ENCODE measurements around the gene GPATCH4. TPM values are rescaled to one million over a fixed set of nuclear protein-coding genes. Genes with fewer than 3 reads are reported as not detected.

GPATCH4 gene
- total and polyA plus RNA-seq, 4 donors, result 7.6 to 23.6 (median 16.3) TPM

- TF ChIP-seq HNF4G (IDR thresholded peaks at IDR 0.05) (no peak), FOXA2 (IDR thresholded peaks at IDR 0.05) (no peak), ZBTB33 (IDR thresholded peaks at IDR 0.05) (no peak), FOXA1 (IDR thresholded peaks at IDR 0.05) (no peak), ATF3 (IDR thresholded peaks at IDR 0.05) (no peak), RXRA (IDR thresholded peaks at IDR 0.05) (no peak), REST (IDR thresholded peaks at IDR 0.05) (no peak), RAD21 (IDR thresholded peaks at IDR 0.05) (no peak)
- Histone ChIP-seq H3K4me1 (ENCODE audit: control insufficient read depth in 4 of 4, insufficient read depth in 4 of 4, low read length in 3 of 4) (peaks cover 2 to 10% (median 4%) of the 10 kb centered on the region in 4 donors), H3K9me3 (ENCODE audit: control insufficient read depth in 4 of 4, low read length in 3 of 4) (no peaks in the 10 kb centered on the region), H3K4me3 (ENCODE audit: low read depth in 1 of 3, low read length in 3 of 3) (no peak overlapping the region), H3K36me3 (ENCODE audit: control insufficient read depth in 4 of 4, insufficient read depth in 3 of 4, low read depth in 1 of 4, low read length in 3 of 4) (no peaks in the 10 kb centered on the region), H3K27me3 (ENCODE audit: control insufficient read depth in 4 of 4, insufficient read depth in 4 of 4, low read length in 3 of 4) (peaks cover 0 to 7% (median 3%) of the 10 kb centered on the region in 4 donors), H3K9ac (ENCODE audit: low read depth in 1 of 2, low read length in 2 of 2) (no peak overlapping the region), H3K27ac (ENCODE audit: low read depth in 1 of 2, low read length in 2 of 2) (no peak overlapping the region)
- WGBS, result 23% methylated on average over 6 of the region's 6 CpGs
- no peak for DNase-seq (ENCODE audit: low spot score)
Measured at GRCh38 chr1:156619582-156619955, 18.3 kb upstream of the GPATCH4 start.

GRCh38 chr1:156618853-156619581, 17.7 kb upstream of the GPATCH4 start, which contains the start of gene HAPLN2:
HAPLN2 (plus strand) TSS chr1:156619415; CDS start chr1:156623491, 4,076 bp downstream.
- TF ChIP-seq REST (IDR thresholded peaks at IDR 0.05), result no peak
- no peak for TF ChIP-seq RXRA (IDR thresholded peaks at IDR 0.05)
- TF ChIP-seq CTCF (IDR thresholded peaks at IDR 0.05; ENCODE audit: low read depth, low read length, missing input control), result peak; percentile 37
- peak in 1 of 2 donors; percentile 55 for TF ChIP-seq RAD21 (IDR thresholded peaks at IDR 0.05)
- TF ChIP-seq JUND (IDR thresholded peaks at IDR 0.05), result no peak
- no peak for TF ChIP-seq YY1 (IDR thresholded peaks at IDR 0.05)
- no peak for TF ChIP-seq ZBTB33 (IDR thresholded peaks at IDR 0.05)
- TF ChIP-seq FOXA2 (IDR thresholded peaks at IDR 0.05), result no peak
- TF ChIP-seq EGR1 (IDR thresholded peaks at IDR 0.05; ENCODE audit: low read depth in 2 of 2), result no peak
- TF ChIP-seq MAX (IDR thresholded peaks at IDR 0.05), result no peak
- TF ChIP-seq SP1 (IDR thresholded peaks at IDR 0.05), result no peak
- Histone ChIP-seq H3K4me3 (ENCODE audit: low read depth in 1 of 3, low read length in 3 of 3) (no peak within 1 kb of the TSS), H3K9me3 (ENCODE audit: control insufficient read depth in 4 of 4, low read length in 3 of 4) (no peaks in the 10 kb centered on the region), H3K36me3 (ENCODE audit: control insufficient read depth in 4 of 4, insufficient read depth in 3 of 4, low read depth in 1 of 4, low read length in 3 of 4) (no peaks in the 10 kb centered on the region), H3K27me3 (ENCODE audit: control insufficient read depth in 4 of 4, insufficient read depth in 4 of 4, low read length in 3 of 4) (peaks cover 0 to 7% (median 2%) of the 10 kb centered on the region in 4 donors), H3K4me1 (ENCODE audit: control insufficient read depth in 4 of 4, insufficient read depth in 4 of 4, low read length in 3 of 4) (peaks cover 0 to 5% (median 0%) of the 10 kb centered on the region in 4 donors), H3K9ac (ENCODE audit: low read depth in 1 of 2, low read length in 2 of 2) (no peak within 1 kb of the TSS), H3K27ac (ENCODE audit: low read depth in 1 of 2, low read length in 2 of 2) (no peak within 1 kb of the TSS)
- no peak for DNase-seq (ENCODE audit: low spot score)
- WGBS, result 7% methylated on average over 7 of the region's 7 CpGs

All from liver (tissue), 9 donors.